RWPE2 (cell line): ENCODE results near the gene STOX1.

Experiments
- ATAC-seq: fragments of 200-7000 bp; cut with Tn5 transposase; 3 replicates; pipeline ENCODE4 v1.9.1; 2021; ENCODE audit warnings: low read depth
- DNase-seq: peaks from one replicate; pipeline ENCODE4 v3.0.0-alpha.2; 2020; ENCODE audit warnings: low spot score
- H3K27ac ChIP-seq: fragments of 450-650 bp; 2 replicates; pipeline ENCODE4 v1.5.1; 2017; ENCODE audit warnings: mild to moderate bottlenecking; ENCODE audit not compliant: poor library complexity, severe bottlenecking
- H3K27me3 ChIP-seq: fragments of 250-450 bp; sonication (Bioruptor Pico); 2 replicates; pipeline ENCODE4 v1.5.1; 2021; ENCODE audit warnings: mild to moderate bottlenecking, moderate library complexity; ENCODE audit not compliant: insufficient read depth, poor library complexity, severe bottlenecking
- H3K36me3 ChIP-seq: fragments of 250-450 bp; sonication (Bioruptor Pico); 2 replicates; pipeline ENCODE4 v1.5.1; 2020; ENCODE audit warnings: low read depth, mild to moderate bottlenecking, moderate library complexity
- H3K4me1 ChIP-seq: fragments of 250-450 bp; sonication (Bioruptor Pico); 2 replicates; pipeline ENCODE4 v1.5.1; 2021; ENCODE audit warnings: mild to moderate bottlenecking, moderate library complexity; ENCODE audit not compliant: insufficient read depth, poor library complexity, severe bottlenecking
- H3K4me3 ChIP-seq: fragments of 250-450 bp; sonication (Bioruptor Pico); 2 replicates; pipeline ENCODE4 v1.5.1; 2021; ENCODE audit warnings: mild to moderate bottlenecking, moderate library complexity; ENCODE audit not compliant: severe bottlenecking
- H3K9me3 ChIP-seq: fragments of 250-450 bp; sonication (Bioruptor Pico); 2 replicates; pipeline ENCODE4 v1.5.1; 2021; ENCODE audit warnings: mild to moderate bottlenecking, moderate library complexity; ENCODE audit not compliant: severe bottlenecking
- TF ChIP-seq, protein P1 (sequence below): fragments of 450-650 bp; IDR thresholded peaks from one replicate; pipeline ENCODE4 v1.5.1; 2017; ENCODE audit warnings: mild to moderate bottlenecking, moderate library complexity; ENCODE audit not compliant: poor library complexity, severe bottlenecking

The STOX1 gene

DNA sequence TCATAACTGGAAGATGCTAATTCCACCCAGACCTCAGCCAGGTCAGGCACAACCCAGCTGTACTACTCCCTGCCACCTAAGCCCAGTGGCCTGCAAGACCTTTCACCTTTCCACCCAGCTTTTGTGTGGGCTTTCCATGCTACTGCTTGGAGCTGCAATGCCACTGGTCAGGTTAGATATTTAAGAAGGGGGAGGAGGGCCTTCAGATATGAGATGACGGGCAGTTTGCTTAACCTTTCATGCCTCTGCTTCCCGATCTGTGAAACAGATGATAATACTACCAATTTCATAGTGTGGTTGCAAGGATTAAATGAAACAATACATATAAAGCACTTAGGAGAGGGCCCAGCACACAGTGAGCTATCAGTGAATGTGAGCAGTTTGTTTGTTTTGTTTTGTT, 20.9 kb downstream of the STOX1 start:
- no peak for DNase-seq

DNA sequence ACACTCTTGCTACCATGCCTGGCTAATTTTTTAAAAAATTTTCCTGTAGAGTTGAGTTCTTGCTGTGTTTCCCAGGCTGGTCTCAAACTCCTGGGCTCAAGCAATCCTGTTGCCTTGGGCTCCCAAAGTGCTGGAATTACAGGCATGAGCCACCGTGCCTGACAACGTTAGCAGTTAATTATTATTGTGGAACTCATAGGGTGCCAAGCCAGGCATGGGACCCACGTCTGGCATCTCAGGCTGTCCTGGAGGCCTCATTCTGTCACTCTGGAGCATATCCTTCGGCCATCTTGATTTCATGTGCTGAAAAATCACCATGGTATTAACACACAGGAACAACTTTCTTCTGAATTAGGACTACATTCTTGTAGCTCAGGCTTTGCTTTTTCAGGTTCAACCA, 21.5 kb downstream of the STOX1 start:
- TF ChIP-seq, protein P1, sequence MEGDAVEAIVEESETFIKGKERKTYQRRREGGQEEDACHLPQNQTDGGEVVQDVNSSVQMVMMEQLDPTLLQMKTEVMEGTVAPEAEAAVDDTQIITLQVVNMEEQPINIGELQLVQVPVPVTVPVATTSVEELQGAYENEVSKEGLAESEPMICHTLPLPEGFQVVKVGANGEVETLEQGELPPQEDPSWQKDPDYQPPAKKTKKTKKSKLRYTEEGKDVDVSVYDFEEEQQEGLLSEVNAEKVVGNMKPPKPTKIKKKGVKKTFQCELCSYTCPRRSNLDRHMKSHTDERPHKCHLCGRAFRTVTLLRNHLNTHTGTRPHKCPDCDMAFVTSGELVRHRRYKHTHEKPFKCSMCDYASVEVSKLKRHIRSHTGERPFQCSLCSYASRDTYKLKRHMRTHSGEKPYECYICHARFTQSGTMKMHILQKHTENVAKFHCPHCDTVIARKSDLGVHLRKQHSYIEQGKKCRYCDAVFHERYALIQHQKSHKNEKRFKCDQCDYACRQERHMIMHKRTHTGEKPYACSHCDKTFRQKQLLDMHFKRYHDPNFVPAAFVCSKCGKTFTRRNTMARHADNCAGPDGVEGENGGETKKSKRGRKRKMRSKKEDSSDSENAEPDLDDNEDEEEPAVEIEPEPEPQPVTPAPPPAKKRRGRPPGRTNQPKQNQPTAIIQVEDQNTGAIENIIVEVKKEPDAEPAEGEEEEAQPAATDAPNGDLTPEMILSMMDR, result no peak
- DNase-seq (no peak), ATAC-seq (no peak)
- no peak overlapping the region for H3K4me3 ChIP-seq
- no peaks in the 10 kb centered on the region for H3K4me1 ChIP-seq
- H3K27ac ChIP-seq, result no peak overlapping the region
- H3K27me3 ChIP-seq, result no peaks in the 10 kb centered on the region
- no peaks in the 10 kb centered on the region for H3K9me3 ChIP-seq
- no peaks in the 10 kb centered on the region for H3K36me3 ChIP-seq

More for the DNA sequence above, 20.9 kb downstream of the STOX1 start:
- Histone ChIP-seq H3K36me3 (no peaks in the 10 kb centered on the region), H3K4me1 (no peaks in the 10 kb centered on the region), H3K27ac (no peak overlapping the region), H3K9me3 (no peaks in the 10 kb centered on the region), H3K27me3 (no peaks in the 10 kb centered on the region), H3K4me3 (no peak overlapping the region)
- TF ChIP-seq, protein P1, result no peak
- no peak for ATAC-seq

DNA sequence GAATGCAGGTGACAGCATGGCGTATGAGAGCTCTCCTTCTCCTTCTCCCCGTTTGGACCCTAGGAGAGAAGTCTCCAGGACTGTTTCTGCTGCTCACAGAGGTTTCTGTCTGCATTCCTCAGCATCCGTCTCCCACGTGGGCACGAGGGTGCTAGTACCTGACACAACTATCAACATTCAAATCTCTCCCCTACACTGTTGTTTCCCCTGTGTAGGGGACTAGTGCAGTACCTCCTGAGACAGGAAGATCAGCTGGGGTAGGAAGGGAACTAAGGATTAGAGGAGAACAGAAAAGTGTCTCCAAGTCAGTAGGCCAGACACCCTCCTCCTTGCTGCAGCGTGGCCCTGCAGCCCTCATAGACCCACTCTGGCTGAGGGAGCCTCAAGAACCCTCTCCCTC, 29.0 kb downstream of the STOX1 start:
- Histone ChIP-seq H3K27me3 (no peaks in the 10 kb centered on the region), H3K27ac (no peak overlapping the region), H3K9me3 (no peaks in the 10 kb centered on the region), H3K4me1 (no peaks in the 10 kb centered on the region), H3K36me3 (no peaks in the 10 kb centered on the region), H3K4me3 (no peak overlapping the region)
- DNase-seq (no peak), ATAC-seq (no peak)
- TF ChIP-seq, protein P1, result no peak

DNA sequence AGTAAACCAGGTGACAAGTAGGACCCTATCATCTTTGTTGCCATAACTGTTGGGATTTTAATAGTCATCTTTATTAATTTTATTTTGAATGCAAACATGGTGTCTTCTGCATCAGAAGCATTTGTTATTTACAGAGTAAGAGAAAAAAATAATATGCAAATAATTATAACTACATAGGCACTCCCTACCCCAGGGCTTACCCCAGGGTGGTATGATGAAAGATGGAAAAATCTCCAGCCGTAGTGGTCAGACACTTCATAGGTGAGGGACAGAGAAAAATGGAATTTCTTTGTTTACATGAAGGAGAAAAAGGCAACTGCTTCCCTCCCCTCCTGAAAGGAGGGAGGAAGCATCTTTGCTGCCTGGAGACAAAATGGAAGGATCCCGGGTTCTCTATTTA, 29.7 kb downstream of the STOX1 start:
- no peaks in the 10 kb centered on the region for H3K27me3 ChIP-seq
- no peak for DNase-seq
- no peak for ATAC-seq
- H3K4me3 ChIP-seq, result no peak overlapping the region
- H3K4me1 ChIP-seq, result no peaks in the 10 kb centered on the region
- H3K36me3 ChIP-seq, result no peaks in the 10 kb centered on the region
- H3K27ac ChIP-seq, result no peak overlapping the region
- TF ChIP-seq, protein P1, result no peak
- H3K9me3 ChIP-seq, result no peaks in the 10 kb centered on the region

DNA sequence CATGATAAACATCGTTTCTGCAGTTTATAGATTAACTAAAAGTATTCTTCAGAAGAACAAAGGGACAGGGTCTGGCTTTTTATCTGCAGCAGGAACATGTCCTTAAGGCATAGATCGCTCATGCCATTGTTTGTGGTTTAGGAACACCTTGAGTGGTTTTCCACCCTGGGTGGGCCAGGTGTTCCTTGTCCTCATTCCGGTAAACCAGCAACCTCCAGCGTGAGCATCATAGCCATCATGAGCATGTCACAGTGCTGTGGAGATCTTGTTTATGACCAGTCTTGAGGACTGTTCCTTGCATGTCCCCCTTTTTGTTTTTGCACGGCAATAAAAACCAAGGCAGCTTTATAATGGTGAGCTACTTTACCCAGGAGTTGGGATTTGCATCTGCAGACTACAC, 33.9 kb downstream of the STOX1 start:
- Histone ChIP-seq H3K4me3 (no peak overlapping the region), H3K36me3 (no peaks in the 10 kb centered on the region), H3K27ac (no peak overlapping the region), H3K27me3 (no peaks in the 10 kb centered on the region), H3K9me3 (no peaks in the 10 kb centered on the region), H3K4me1 (no peaks in the 10 kb centered on the region)
- ATAC-seq, result no peak
- TF ChIP-seq, protein P1, result no peak
- no peak for DNase-seq
